CD4-positive, alpha-beta T cell (primary cell): ENCODE results near the gene IL37. TPM values are rescaled to one million over a fixed set of nuclear protein-coding genes. Genes with fewer than 3 reads are reported as not detected.

ENCODE experiments used
- ATAC-seq: fragments of 200-7000 bp; cut with Tn5 transposase; one replicate; pipeline ENCODE4 v1.10.0; 2022; ENCODE audit warnings: mild to moderate bottlenecking; ENCODE audit not compliant: poor library complexity
- CTCF ChIA-PET: fragments of 350-600 bp; sonication (Branson Sonifier 250); formaldehyde crosslinking; loops from one replicate; lab custom pipeline; 2021; ENCODE audit warnings: antibody characterized with exemption, inconsistent platforms; lab: Charles Lee
- POLR2A ChIA-PET: fragments of 350-600 bp; sonication (Branson Sonifier 250); formaldehyde crosslinking; loops from one replicate; lab custom pipeline; 2021; ENCODE audit warnings: antibody characterized with exemption, inconsistent platforms; lab: Charles Lee
- DNase-seq, 14 experiments: peaks; one replicate each; pipeline ENCODE4 v3.0.0-alpha.2; 2013 to 2020; ENCODE audit warnings: mixed read lengths in 2 of 14
- H3K27ac ChIP-seq, 2 donors: one replicate each; pipeline versions ENCODE4 v1.5.1 to v1.7.0; 2013; ENCODE audit warnings: low read length in 2 of 2, low read depth in 1 of 2, mild to moderate bottlenecking in 1 of 2
- H3K27me3 ChIP-seq, 2 experiments: 1 replicate in 1 of 2; 2 replicates in 1 of 2; pipeline versions ENCODE4 v1.6.1 to v1.7.0; 2013; ENCODE audit warnings: low read length in 2 of 2, control low read depth in 1 of 2, mild to moderate bottlenecking in 1 of 2, moderate library complexity in 1 of 2; ENCODE audit not compliant: insufficient read depth in 2 of 2, control insufficient read depth in 1 of 2
- H3K36me3 ChIP-seq: one replicate; pipeline ENCODE4 v1.6.1; 2013; ENCODE audit warnings: low read length, control low read depth; ENCODE audit not compliant: insufficient read depth
- H3K4me1 ChIP-seq: one replicate; pipeline ENCODE4 v1.6.1; 2013; ENCODE audit warnings: low read length, control low read depth; ENCODE audit not compliant: insufficient read depth
- H3K4me3 ChIP-seq: one replicate; pipeline ENCODE4 v1.5.1; 2013; ENCODE audit warnings: mild to moderate bottlenecking, low read length, moderate library complexity
- H3K9me3 ChIP-seq, 2 experiments: 1 replicate in 1 of 2; 2 replicates in 1 of 2; pipeline versions ENCODE4 v1.6.1 to v1.7.0; 2013; ENCODE audit warnings: low read length in 2 of 2, mild to moderate bottlenecking in 2 of 2, control low read depth in 1 of 2, moderate library complexity in 1 of 2; ENCODE audit not compliant: control insufficient read depth in 1 of 2, insufficient read depth in 1 of 2
- H3K27ac Mint-ChIP-seq: one replicate; pipeline ENCODE4 v1.8.0; 2020; ENCODE audit warnings: mixed read lengths
- H3K27me3 Mint-ChIP-seq: one replicate; pipeline ENCODE4 v1.8.0; 2021; ENCODE audit warnings: mixed read lengths
- H3K36me3 Mint-ChIP-seq: one replicate; pipeline ENCODE4 v1.8.0; 2021; ENCODE audit warnings: low read depth, mixed read lengths
- H3K4me1 Mint-ChIP-seq: one replicate; pipeline ENCODE4 v1.8.0; 2021; ENCODE audit warnings: low read depth, mixed read lengths
- H3K4me3 Mint-ChIP-seq: one replicate; pipeline ENCODE4 v1.8.0; 2020; ENCODE audit warnings: mild to moderate bottlenecking, mixed read lengths
- H3K9me3 Mint-ChIP-seq: one replicate; pipeline ENCODE4 v1.8.0; 2020; ENCODE audit warnings: mixed read lengths
- intact Hi-C, 2 experiments: fragments of 100-400 bp; cut with DNase I in 1 of 2; cut with micrococcal nuclease in 1 of 2; formaldehyde crosslinking; loops; one replicate each; pipeline versions ENCODE4 v1.15.1 to v1.9.0; 2023 to 2025; cut with DNase I, micrococcal nuclease
- total RNA-seq, 174 experiments: library from RNA in 2 of 174; stranded (reverse) in 2 of 174; gene quantifications; one replicate each; pipeline ENCODE4 v1.2.3 and lab custom pipeline; 2021 to 2026
- TF ChIP-seq, protein P1 (sequence below): fragments of 200-600 bp; IDR thresholded peaks from one replicate; pipeline ENCODE4 v1.8.0; 2022; ENCODE audit warnings: antibody characterized with exemption, mild to moderate bottlenecking

Gene IL37
- total RNA-seq, 2 experiments from 2014 or later = not detected

DNA sequence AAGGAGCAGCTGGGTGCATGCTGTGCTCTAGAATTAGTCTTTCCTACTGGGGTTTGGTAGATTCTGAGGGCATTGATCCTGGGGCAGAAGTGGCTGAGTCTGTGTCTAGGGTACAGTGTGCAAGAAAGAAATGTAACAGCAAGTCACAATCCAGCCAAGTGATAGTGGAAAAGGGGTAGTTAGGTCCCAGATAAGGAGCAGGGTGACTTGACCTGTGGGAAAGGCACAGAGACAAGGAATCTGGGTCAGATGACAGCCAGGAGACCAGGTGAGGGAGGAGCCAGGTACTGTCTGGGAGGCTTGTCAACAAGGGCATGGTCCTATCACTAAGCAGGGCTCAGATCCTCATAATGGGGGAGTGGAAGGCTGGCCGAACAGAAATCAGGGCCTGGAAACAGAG lies 8.1 kb downstream of the IL37 start:
- DNase-seq (no peak), ATAC-seq (no peak)
- H3K4me3 ChIP-seq = no peak overlapping the region
- no peak overlapping the region for H3K27ac ChIP-seq
- Mint-ChIP-seq H3K9me3 (no peaks in the 10 kb centered on the region), H3K27me3 (no peaks in the 10 kb centered on the region), H3K4me1 (peaks cover 18% of the 10 kb centered on the region), H3K4me3 (no peak overlapping the region), H3K36me3 (no peaks in the 10 kb centered on the region), H3K27ac (no peak overlapping the region)
- intact Hi-C loops = no loop called here
- CTCF ChIA-PET = no interaction called here
- H3K27me3 ChIP-seq = no peaks in the 10 kb centered on the region
- TF ChIP-seq, protein P1, sequence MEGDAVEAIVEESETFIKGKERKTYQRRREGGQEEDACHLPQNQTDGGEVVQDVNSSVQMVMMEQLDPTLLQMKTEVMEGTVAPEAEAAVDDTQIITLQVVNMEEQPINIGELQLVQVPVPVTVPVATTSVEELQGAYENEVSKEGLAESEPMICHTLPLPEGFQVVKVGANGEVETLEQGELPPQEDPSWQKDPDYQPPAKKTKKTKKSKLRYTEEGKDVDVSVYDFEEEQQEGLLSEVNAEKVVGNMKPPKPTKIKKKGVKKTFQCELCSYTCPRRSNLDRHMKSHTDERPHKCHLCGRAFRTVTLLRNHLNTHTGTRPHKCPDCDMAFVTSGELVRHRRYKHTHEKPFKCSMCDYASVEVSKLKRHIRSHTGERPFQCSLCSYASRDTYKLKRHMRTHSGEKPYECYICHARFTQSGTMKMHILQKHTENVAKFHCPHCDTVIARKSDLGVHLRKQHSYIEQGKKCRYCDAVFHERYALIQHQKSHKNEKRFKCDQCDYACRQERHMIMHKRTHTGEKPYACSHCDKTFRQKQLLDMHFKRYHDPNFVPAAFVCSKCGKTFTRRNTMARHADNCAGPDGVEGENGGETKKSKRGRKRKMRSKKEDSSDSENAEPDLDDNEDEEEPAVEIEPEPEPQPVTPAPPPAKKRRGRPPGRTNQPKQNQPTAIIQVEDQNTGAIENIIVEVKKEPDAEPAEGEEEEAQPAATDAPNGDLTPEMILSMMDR = no peak
- POLR2A ChIA-PET = no interaction called here
- no peaks in the 10 kb centered on the region for H3K9me3 ChIP-seq
- H3K36me3 ChIP-seq = no peaks in the 10 kb centered on the region
- peaks cover 16% of the 10 kb centered on the region for H3K4me1 ChIP-seq

DNA sequence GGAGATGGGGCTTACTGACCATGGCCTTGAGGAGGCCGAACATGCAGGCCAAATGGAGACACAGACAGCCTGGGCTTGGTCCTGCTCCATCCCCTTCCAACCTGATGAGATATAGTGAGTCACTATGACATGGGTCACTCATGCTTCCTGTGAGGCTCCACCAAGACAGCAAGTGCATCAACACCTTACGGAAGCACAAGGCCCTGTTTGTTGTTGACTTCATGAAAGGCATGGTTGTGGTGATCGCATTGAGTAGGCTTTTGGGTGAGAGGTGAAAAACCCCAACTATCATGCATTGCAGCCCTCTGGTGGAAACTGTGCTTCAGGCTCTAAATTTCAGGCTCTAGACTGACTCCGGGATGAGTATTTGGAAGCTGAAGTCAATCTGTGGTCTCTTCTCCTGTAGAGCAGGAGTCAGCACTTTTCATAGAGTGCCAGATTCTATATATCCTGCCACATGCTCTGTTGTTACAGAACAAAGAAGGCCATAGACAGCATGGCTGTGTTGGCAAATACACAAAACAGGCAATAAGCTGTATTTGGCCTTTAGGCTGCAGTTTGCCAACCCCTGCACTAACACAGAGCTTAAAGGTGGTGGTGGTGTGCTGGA lies 10.1 kb downstream of the IL37 start:
- ChIA-PET POLR2A (no interaction called here), CTCF (no interaction called here)
- Mint-ChIP-seq H3K9me3 (no peaks in the 10 kb centered on the region), H3K27ac (no peak overlapping the region), H3K27me3 (no peaks in the 10 kb centered on the region), H3K4me1 (peaks cover 9% of the 10 kb centered on the region), H3K4me3 (no peak overlapping the region), H3K36me3 (no peaks in the 10 kb centered on the region)
- Histone ChIP-seq H3K9me3 (no peaks in the 10 kb centered on the region), H3K27me3 (no peaks in the 10 kb centered on the region), H3K36me3 (no peaks in the 10 kb centered on the region), H3K4me1 (peaks cover 5% of the 10 kb centered on the region), H3K27ac (no peak overlapping the region), H3K4me3 (no peak overlapping the region)
- DNase-seq (peak in 3 of 14 experiments; percentile 33 to 66 (median 49)), ATAC-seq (peak; percentile 34)
- TF ChIP-seq, protein P1 = no peak
- intact Hi-C loops = no loop called here

DNA sequence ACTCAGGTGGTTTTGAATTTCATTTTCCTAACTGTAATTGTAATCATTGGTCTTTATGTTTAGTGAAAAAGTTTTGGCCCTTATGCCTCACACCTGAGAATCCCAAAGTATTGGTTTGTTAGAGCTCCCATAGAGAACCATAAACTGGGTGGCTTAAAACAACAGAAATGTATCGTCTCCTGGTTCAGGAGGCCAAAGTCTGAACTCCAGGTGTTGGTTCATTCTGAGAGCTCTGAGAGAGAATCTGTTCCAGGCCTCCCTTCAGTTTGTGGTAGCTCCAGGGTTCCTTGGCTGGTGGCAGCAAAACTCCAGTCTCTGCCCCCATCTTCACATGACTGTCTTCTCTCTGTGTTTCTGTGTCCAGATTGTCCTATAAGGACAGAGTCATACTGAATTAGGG lies 11.0 kb downstream of the IL37 start:
- Histone ChIP-seq H3K4me3 (no peak overlapping the region), H3K27me3 (no peaks in the 10 kb centered on the region), H3K4me1 (no peaks in the 10 kb centered on the region), H3K27ac (no peak overlapping the region), H3K9me3 (no peaks in the 10 kb centered on the region), H3K36me3 (no peaks in the 10 kb centered on the region)
- H3K4me1 Mint-ChIP-seq = peaks cover 1% of the 10 kb centered on the region
- H3K9me3 Mint-ChIP-seq = no peaks in the 10 kb centered on the region
- H3K27me3 Mint-ChIP-seq = no peaks in the 10 kb centered on the region
- intact Hi-C loops = no loop called here
- ChIA-PET POLR2A (no interaction called here), CTCF (no interaction called here)
- H3K4me3 Mint-ChIP-seq = no peak overlapping the region
- H3K36me3 Mint-ChIP-seq = no peaks in the 10 kb centered on the region
- no peak overlapping the region for H3K27ac Mint-ChIP-seq
- ATAC-seq (no peak), DNase-seq (no peak)
- TF ChIP-seq, protein P1 = no peak
